RWPE2 (cell line): ENCODE data around the gene NR6A1.
A peak's percentile ranks its signal among the peaks of the same experiment; 100 is the strongest.

Experiments used
- ATAC-seq: fragments of 200-7000 bp; cut with Tn5 transposase; 3 replicates; pipeline ENCODE4 v1.9.1; 2021; ENCODE audit warnings: low read depth
- DNase-seq: peaks from one replicate; pipeline ENCODE4 v3.0.0-alpha.2; 2020; ENCODE audit warnings: low spot score
- H3K27ac ChIP-seq: fragments of 450-650 bp; 2 replicates; pipeline ENCODE4 v1.5.1; 2017; ENCODE audit warnings: mild to moderate bottlenecking; ENCODE audit not compliant: poor library complexity, severe bottlenecking
- H3K27me3 ChIP-seq: fragments of 250-450 bp; sonication (Bioruptor Pico); 2 replicates; pipeline ENCODE4 v1.5.1; 2021; ENCODE audit warnings: mild to moderate bottlenecking, moderate library complexity; ENCODE audit not compliant: insufficient read depth, poor library complexity, severe bottlenecking
- H3K36me3 ChIP-seq: fragments of 250-450 bp; sonication (Bioruptor Pico); 2 replicates; pipeline ENCODE4 v1.5.1; 2020; ENCODE audit warnings: low read depth, mild to moderate bottlenecking, moderate library complexity
- H3K4me1 ChIP-seq: fragments of 250-450 bp; sonication (Bioruptor Pico); 2 replicates; pipeline ENCODE4 v1.5.1; 2021; ENCODE audit warnings: mild to moderate bottlenecking, moderate library complexity; ENCODE audit not compliant: insufficient read depth, poor library complexity, severe bottlenecking
- H3K4me3 ChIP-seq: fragments of 250-450 bp; sonication (Bioruptor Pico); 2 replicates; pipeline ENCODE4 v1.5.1; 2021; ENCODE audit warnings: mild to moderate bottlenecking, moderate library complexity; ENCODE audit not compliant: severe bottlenecking
- H3K9me3 ChIP-seq: fragments of 250-450 bp; sonication (Bioruptor Pico); 2 replicates; pipeline ENCODE4 v1.5.1; 2021; ENCODE audit warnings: mild to moderate bottlenecking, moderate library complexity; ENCODE audit not compliant: severe bottlenecking
- TF ChIP-seq, protein P1 (sequence below): fragments of 450-650 bp; IDR thresholded peaks from one replicate; pipeline ENCODE4 v1.5.1; 2017; ENCODE audit warnings: mild to moderate bottlenecking, moderate library complexity; ENCODE audit not compliant: poor library complexity, severe bottlenecking

NR6A1 gene

DNA sequence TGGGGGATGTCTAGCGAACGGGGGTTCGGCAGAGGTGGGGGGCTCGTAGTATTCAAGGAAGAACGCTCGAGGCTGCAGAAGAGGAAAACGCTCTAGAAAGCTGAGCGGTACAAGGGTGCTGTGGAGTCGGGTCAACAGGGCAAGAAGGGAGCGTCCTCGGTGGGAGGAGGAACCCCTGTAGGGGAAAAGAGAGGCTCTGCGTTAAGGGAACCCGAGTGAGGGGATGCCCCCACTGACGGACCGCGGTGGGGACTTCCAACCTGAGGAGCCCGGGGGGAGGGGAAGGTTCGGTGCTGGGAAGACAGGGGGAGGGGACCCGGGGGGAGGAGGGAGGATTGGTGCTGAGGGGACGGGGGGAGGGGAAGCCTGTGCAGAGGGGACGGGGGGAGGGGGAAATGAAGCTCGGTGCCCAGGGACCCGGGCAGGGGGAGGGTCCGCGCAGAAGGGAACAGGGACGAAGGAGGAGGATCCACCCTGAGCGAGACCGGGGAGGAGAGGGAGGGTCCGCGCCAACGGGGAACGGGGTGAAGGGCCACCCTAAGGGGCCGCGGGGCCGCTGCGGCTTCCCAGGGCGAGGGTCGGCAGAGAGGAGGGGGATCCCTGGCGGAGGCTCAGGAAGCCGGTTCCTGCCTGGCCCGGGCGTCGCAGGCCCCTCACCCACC is 621 bp downstream of the NR6A1 start:
- DNase-seq = no peak
- Histone ChIP-seq H3K27me3 (no peaks in the 10 kb centered on the region), H3K9me3 (no peaks in the 10 kb centered on the region), H3K27ac (peak overlapping the region; percentile 41), H3K4me3 (peak overlapping the region; percentile 93), H3K4me1 (peaks cover 15% of the 10 kb centered on the region), H3K36me3 (no peaks in the 10 kb centered on the region)
- TF ChIP-seq, protein P1, sequence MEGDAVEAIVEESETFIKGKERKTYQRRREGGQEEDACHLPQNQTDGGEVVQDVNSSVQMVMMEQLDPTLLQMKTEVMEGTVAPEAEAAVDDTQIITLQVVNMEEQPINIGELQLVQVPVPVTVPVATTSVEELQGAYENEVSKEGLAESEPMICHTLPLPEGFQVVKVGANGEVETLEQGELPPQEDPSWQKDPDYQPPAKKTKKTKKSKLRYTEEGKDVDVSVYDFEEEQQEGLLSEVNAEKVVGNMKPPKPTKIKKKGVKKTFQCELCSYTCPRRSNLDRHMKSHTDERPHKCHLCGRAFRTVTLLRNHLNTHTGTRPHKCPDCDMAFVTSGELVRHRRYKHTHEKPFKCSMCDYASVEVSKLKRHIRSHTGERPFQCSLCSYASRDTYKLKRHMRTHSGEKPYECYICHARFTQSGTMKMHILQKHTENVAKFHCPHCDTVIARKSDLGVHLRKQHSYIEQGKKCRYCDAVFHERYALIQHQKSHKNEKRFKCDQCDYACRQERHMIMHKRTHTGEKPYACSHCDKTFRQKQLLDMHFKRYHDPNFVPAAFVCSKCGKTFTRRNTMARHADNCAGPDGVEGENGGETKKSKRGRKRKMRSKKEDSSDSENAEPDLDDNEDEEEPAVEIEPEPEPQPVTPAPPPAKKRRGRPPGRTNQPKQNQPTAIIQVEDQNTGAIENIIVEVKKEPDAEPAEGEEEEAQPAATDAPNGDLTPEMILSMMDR = no peak
- peak; percentile 11 for ATAC-seq

DNA sequence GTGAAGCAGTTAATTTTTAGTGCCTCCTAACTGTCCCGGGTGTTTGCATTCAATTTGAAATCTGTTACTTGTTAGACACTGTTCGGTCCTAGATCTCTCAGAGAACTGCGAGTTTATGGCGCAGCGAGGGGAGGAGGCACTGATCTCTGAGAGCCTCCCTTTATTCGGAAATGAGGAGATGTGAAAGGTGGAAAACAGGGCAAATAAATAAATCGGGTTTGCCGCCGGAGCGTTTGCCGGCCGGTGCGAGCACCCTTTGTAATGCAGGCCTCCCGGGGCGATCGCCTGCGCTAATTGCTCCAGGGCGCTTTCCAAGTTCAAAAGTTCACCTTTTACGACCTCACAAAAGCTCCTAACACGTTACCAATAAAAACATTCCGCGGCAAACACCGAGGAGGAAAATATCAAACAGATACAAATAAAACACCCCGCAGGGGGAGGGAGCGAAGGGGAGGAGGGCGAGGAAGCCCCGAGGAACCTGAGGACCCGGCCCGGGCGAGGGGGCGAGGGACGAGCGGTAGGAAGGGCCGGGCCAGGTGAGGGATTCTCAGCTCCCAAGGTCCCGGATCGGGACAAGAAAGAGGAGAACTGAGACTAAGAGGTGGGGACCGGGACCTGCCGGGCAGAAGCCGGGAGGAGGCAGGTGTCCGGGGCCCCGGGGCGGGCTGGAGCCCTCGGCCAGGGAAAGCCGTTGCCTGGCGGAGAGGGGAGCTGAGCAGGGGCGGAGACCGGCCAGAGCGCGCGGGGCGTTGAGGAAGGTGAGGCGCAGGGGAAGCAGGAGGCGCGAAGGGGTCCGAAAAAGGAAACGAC is 1.4 kb downstream of the NR6A1 start:
- TF ChIP-seq, protein P1 = no peak
- H3K4me1 ChIP-seq = peaks cover 15% of the 10 kb centered on the region
- H3K27ac ChIP-seq = peak overlapping the region; percentile 41
- H3K4me3 ChIP-seq = peak overlapping the region; percentile 93
- no peaks in the 10 kb centered on the region for H3K27me3 ChIP-seq
- no peak for DNase-seq
- no peaks in the 10 kb centered on the region for H3K36me3 ChIP-seq
- peak; percentile 31 for ATAC-seq
- no peaks in the 10 kb centered on the region for H3K9me3 ChIP-seq

DNA sequence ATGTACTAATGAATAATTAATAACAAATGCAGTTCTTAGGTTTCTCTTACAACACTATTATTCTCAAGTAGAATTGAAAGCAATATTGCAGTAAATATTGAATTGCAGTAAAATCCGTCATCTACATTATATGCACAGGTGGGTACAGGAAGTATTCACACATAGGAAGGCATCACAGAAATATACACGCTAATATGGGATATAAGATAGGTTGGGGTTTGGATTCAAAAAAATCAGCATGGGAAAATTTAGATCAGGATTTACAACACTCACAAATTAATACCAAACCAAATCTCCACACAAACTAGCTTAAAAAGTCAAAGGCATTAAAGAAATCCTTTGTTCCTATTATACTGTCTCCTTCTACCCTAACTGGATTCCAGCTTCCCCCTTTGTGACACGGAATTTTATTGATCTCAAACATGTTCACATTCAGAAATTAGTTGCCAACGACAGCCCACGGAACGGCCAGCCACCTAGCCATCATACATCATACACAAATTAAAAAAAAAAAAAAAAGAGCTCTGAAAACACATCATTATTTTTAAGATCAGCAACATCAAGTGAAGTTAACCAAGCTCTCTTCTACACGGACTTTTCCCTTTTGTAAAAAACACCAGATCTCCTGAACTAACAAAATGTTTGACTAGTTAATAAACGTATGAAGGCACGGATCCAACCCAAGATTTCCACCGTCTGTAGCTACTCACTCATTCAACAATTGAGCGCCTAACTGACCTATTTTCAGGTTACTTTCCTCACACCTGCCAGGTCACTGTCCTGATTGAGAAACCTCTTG is 2.2 kb downstream of the NR6A1 start:
- H3K36me3 ChIP-seq = no peaks in the 10 kb centered on the region
- TF ChIP-seq, protein P1 = no peak
- peak overlapping the region; percentile 93 for H3K4me3 ChIP-seq
- no peak for ATAC-seq
- no peak for DNase-seq
- H3K4me1 ChIP-seq = peaks cover 15% of the 10 kb centered on the region
- H3K27ac ChIP-seq = peak overlapping the region; percentile 41
- no peaks in the 10 kb centered on the region for H3K27me3 ChIP-seq
- H3K9me3 ChIP-seq = no peaks in the 10 kb centered on the region

DNA sequence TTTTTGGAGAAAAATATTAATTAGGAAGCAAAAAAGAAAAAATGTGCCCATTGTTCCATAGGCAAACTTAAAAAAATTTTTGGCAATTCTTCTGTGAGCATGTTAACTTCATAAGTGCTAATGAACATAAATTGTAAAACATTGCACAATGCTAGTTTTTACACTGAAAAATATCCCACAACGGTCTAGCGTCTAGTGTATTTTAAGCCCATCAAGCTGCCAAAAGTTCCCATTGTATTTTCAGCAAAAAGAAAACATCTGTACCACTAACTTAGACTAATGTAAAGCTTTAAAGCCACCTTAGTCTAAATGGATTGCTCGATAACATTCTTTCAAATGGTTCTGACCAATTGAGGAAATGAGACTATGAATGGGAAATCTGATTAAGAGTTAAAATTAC is 2.8 kb downstream of the NR6A1 start:
- TF ChIP-seq, protein P1 = no peak
- Histone ChIP-seq H3K27ac (no peak overlapping the region), H3K4me1 (peaks cover 15% of the 10 kb centered on the region), H3K9me3 (no peaks in the 10 kb centered on the region), H3K4me3 (no peak overlapping the region), H3K36me3 (no peaks in the 10 kb centered on the region), H3K27me3 (no peaks in the 10 kb centered on the region)
- DNase-seq = no peak
- no peak for ATAC-seq
